DOHH2 (cell line): ENCODE results near the gene CNKSR3.

Experiments
- H3F3A ChIP-seq: fragments of 200-600 bp; sonication (generic), shearing (Covaris generic); 2 replicates; pipeline ENCODE4 v1.6.0; 2016; ENCODE audit warnings: antibody characterized with exemption, mild to moderate bottlenecking; ENCODE audit not compliant: control insufficient read depth, insufficient read depth
- H3K27ac ChIP-seq: fragments of 200-600 bp; sonication (generic); 2 replicates; pipeline ENCODE4 v1.5.1; 2014; ENCODE audit warnings: low read depth, mild to moderate bottlenecking, low read length, moderate library complexity
- H3K27me3 ChIP-seq: fragments of 200-600 bp; sonication (generic); 2 replicates; pipeline ENCODE4 v1.6.1; 2014; ENCODE audit warnings: mild to moderate bottlenecking, low read length, mixed read lengths; ENCODE audit not compliant: control insufficient read depth
- H3K36me3 ChIP-seq: fragments of 200-600 bp; sonication (generic); 2 replicates; pipeline ENCODE4 v1.6.1; 2014; ENCODE audit warnings: mild to moderate bottlenecking, low read length, moderate library complexity, mixed read lengths; ENCODE audit not compliant: control insufficient read depth
- H3K4me1 ChIP-seq: fragments of 200-600 bp; sonication (generic); 2 replicates; pipeline ENCODE4 v1.6.1; 2014; ENCODE audit warnings: mild to moderate bottlenecking, low read length, mixed read lengths; ENCODE audit not compliant: control insufficient read depth
- H3K4me2 ChIP-seq: fragments of 200-600 bp; sonication (generic); 2 replicates; pipeline ENCODE4 v1.6.0; 2014; ENCODE audit warnings: mild to moderate bottlenecking, low read length, moderate library complexity
- H3K4me3 ChIP-seq: fragments of 200-600 bp; sonication (generic); 2 replicates; pipeline ENCODE4 v1.5.1; 2014; ENCODE audit warnings: mild to moderate bottlenecking, low read length, mixed read lengths
- H3K79me2 ChIP-seq: fragments of 200-600 bp; sonication (generic); 2 replicates; pipeline ENCODE4 v1.6.1; 2014; ENCODE audit warnings: mild to moderate bottlenecking, low read length, mixed read lengths; ENCODE audit not compliant: control insufficient read depth
- H3K9me2 ChIP-seq: fragments of 200-600 bp; sonication (generic); replicated peaks from 2 replicates; pipeline ENCODE4 v1.6.1; 2014; ENCODE audit warnings: mild to moderate bottlenecking, low read length, mixed read lengths; ENCODE audit not compliant: control insufficient read depth
- H3K9me3 ChIP-seq: fragments of 200-600 bp; sonication (generic); 2 replicates; pipeline ENCODE4 v1.6.1; 2014; ENCODE audit warnings: antibody characterized with exemption, low read length, mixed read lengths; ENCODE audit not compliant: control insufficient read depth, insufficient read depth
- H4K20me1 ChIP-seq: fragments of 200-600 bp; sonication (generic); 2 replicates; pipeline ENCODE4 v1.6.0; 2014; ENCODE audit warnings: low read depth, mild to moderate bottlenecking, antibody characterized with exemption, low read length, moderate library complexity; ENCODE audit not compliant: control insufficient read depth, insufficient read depth
- EZH2phosphoT487 ChIP-seq: fragments of 200-600 bp; sonication (generic); IDR thresholded peaks from 2 replicates; pipeline ENCODE4 v1.6.1; 2017; ENCODE audit warnings: borderline replicate concordance, mild to moderate bottlenecking, antibody characterized with exemption, low read length, moderate library complexity, mixed read lengths
- TF ChIP-seq, protein P1 (sequence below): fragments of 200-600 bp; sonication (generic); IDR thresholded peaks from one replicate; pipeline ENCODE4 v1.5.1; 2014; ENCODE audit warnings: antibody characterized with exemption, mild to moderate bottlenecking, low read depth, low read length; ENCODE audit not compliant: poor library complexity, severe bottlenecking

The CNKSR3 gene

DNA sequence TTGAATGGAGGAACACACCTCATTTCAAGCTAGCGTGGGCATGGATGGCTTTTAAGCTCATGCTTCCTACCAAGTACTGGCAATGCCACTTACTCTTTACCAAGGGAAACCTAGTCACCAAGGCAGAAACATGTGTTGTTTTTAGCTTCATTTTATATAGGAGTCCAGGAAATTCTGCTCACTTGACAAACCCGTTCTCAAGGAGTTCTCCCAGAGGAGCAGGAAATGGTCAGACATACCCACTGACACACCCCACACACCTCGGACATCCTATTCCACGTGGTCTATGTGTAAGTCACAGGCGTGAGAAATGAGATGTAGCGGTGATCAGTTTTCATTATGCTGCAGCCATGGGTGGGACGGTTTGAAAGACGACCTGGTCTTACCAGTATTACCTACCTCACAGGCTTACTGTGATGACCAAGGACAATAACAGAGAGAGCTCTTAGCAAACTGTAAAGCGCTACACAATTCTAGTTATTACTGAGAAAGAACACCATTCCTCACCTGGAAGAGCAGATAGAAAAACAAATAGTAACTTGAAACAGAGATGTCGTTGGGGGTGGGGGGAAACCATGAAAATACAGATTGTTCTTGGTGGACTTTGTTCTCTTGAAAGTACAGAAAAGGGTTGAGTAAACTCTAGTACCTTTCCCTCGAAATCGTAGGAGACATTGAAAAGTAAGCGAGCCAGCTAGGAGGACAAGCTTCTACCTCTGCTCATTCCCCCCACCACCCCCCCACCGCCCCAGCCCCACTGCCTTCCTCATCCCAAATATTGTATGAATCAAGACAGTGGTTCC lies 1.7 kb downstream of the CNKSR3 start:
- no peaks in the 10 kb centered on the region for H3K36me3 ChIP-seq
- no peaks in the 10 kb centered on the region for H4K20me1 ChIP-seq
- H3K79me2 ChIP-seq, result no peaks in the 10 kb centered on the region
- no peaks in the 10 kb centered on the region for H3K27me3 ChIP-seq
- H3F3A ChIP-seq, result no peaks in the 10 kb centered on the region
- peaks cover 4% of the 10 kb centered on the region; the same call in 1 of the 2 replicates for H3K9me3 ChIP-seq
- H3K27ac ChIP-seq, result no peak overlapping the region
- no peaks in the 10 kb centered on the region for H3K4me1 ChIP-seq
- no peak overlapping the region for H3K4me2 ChIP-seq
- no peak overlapping the region for H3K4me3 ChIP-seq
- TF ChIP-seq EZH2phosphoT487, result no peak
- TF ChIP-seq, protein P1, sequence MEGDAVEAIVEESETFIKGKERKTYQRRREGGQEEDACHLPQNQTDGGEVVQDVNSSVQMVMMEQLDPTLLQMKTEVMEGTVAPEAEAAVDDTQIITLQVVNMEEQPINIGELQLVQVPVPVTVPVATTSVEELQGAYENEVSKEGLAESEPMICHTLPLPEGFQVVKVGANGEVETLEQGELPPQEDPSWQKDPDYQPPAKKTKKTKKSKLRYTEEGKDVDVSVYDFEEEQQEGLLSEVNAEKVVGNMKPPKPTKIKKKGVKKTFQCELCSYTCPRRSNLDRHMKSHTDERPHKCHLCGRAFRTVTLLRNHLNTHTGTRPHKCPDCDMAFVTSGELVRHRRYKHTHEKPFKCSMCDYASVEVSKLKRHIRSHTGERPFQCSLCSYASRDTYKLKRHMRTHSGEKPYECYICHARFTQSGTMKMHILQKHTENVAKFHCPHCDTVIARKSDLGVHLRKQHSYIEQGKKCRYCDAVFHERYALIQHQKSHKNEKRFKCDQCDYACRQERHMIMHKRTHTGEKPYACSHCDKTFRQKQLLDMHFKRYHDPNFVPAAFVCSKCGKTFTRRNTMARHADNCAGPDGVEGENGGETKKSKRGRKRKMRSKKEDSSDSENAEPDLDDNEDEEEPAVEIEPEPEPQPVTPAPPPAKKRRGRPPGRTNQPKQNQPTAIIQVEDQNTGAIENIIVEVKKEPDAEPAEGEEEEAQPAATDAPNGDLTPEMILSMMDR, result no peak
- H3K9me2 ChIP-seq, result no peaks in the 10 kb centered on the region

DNA sequence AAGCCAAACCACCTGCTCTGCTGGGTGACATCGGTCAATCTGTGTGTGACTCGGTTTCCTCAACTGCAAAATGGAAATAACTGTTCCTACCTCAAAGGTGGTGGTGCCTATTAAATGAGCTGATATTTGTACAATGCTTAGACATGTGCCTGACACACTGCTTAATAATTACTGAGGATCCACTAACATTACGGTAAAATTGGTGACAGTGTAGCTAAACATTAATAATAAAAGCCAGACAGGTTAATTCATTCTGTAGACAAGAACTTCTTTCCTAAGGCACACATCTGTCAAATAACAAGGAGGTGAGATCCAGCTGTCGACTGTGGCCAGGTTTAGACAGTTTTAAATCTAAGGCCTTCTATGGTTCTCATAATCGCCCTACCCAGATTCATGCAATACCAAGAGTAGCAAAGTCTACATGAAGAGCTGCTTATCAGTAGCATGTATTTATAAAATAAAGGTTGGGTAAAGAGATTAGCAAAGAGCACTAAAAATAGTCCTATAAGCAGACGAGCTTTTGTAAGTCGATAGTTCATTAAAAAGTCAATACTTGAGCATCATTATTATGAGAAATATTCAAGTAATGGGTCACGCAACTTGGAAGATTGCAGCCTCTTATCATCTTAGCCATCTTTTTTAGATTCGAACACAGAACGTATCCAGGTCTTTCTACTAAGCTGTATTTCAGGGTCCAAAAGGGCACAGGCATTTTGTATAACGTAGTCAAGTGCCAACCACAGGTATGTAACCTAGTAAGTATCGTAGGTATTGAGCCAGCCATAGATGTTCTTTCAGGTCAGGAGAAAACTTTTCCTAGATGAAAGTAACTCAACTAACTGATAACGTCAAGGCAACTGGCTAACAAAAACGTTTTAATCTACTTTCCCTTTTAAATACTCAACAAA lies 3.2 kb downstream of the CNKSR3 start:
- H3K27me3 ChIP-seq, result no peaks in the 10 kb centered on the region
- no peaks in the 10 kb centered on the region for H3K36me3 ChIP-seq
- no peaks in the 10 kb centered on the region for H3K9me2 ChIP-seq
- H3K4me2 ChIP-seq, result no peak overlapping the region
- H3F3A ChIP-seq, result no peaks in the 10 kb centered on the region
- H4K20me1 ChIP-seq, result no peaks in the 10 kb centered on the region
- peaks cover 4% of the 10 kb centered on the region; the same call in 1 of the 2 replicates for H3K9me3 ChIP-seq
- no peak overlapping the region for H3K27ac ChIP-seq
- no peaks in the 10 kb centered on the region for H3K79me2 ChIP-seq
- no peaks in the 10 kb centered on the region for H3K4me1 ChIP-seq
- no peak overlapping the region for H3K4me3 ChIP-seq
- TF ChIP-seq, protein P1, result no peak

DNA sequence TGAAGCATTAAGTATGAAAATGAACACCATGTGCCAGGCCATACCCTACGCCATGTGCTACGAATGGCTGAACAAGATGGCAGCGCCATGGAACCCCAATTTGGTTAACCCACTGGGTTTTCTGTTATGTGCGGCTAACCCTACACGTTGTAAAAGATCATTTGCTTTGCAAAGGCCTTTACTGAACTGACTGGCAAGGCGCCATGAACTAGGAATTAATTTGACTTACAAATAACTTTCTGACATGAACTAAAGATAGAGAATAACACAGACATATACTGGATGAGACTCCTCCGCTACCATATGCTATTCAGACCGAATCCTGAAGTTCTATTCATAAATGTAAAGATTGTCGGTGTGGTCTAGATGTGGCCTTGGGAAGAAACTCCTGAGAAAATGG lies 3.9 kb downstream of the CNKSR3 start:
- H3K4me1 ChIP-seq, result no peaks in the 10 kb centered on the region
- no peaks in the 10 kb centered on the region for H4K20me1 ChIP-seq
- H3K79me2 ChIP-seq, result no peaks in the 10 kb centered on the region
- H3K9me3 ChIP-seq, result peaks cover 4% of the 10 kb centered on the region; the same call in 1 of the 2 replicates
- no peaks in the 10 kb centered on the region for H3K36me3 ChIP-seq
- H3K9me2 ChIP-seq, result no peaks in the 10 kb centered on the region
- no peaks in the 10 kb centered on the region for H3F3A ChIP-seq
- TF ChIP-seq, protein P1, result no peak
- no peak for TF ChIP-seq EZH2phosphoT487
- H3K4me3 ChIP-seq, result no peak overlapping the region
- no peaks in the 10 kb centered on the region for H3K27me3 ChIP-seq
- no peak overlapping the region for H3K27ac ChIP-seq
- no peak overlapping the region for H3K4me2 ChIP-seq
